ENCODE data around the gene CCL19. TPM values are rescaled to one million over a fixed set of nuclear protein-coding genes. Genes with fewer than 3 reads are reported as not detected.

CCL19 gene
- total RNA-seq, 1 experiment from 2014 or later = not detected

- CTCF ChIA-PET = no interaction called here
- TF ChIP-seq CTCF (IDR thresholded peaks at IDR 0.05) = no peak
- TF ChIP-seq REST (IDR thresholded peaks at IDR 0.05; ENCODE audit: insufficient read depth in 1 of 2, low read depth in 2 of 2, low read length in 1 of 2) = no peak
- TF ChIP-seq POLR2AphosphoS5 (IDR thresholded peaks at IDR 0.05; ENCODE audit: low read depth, low read length) = no peak
- no peak for TF ChIP-seq SIN3A (IDR thresholded peaks at IDR 0.05; ENCODE audit: borderline replicate concordance, insufficient read depth, low read depth, low read length)
- TF ChIP-seq TCF7L2 (IDR thresholded peaks at IDR 0.05; ENCODE audit: low read depth, low read length) = no peak
- POLR2A ChIA-PET = no interaction called here
- Histone ChIP-seq H3K4me3 (ENCODE audit: low read depth in 2 of 2, low read length in 2 of 2) (no peak overlapping the region), H3K36me3 (ENCODE audit: control insufficient read depth, insufficient read depth, low read length) (no peaks in the 10 kb centered on the region), H3K4me1 (ENCODE audit: control insufficient read depth, insufficient read depth, low read length) (no peaks in the 10 kb centered on the region), H3K27me3 (ENCODE audit: control insufficient read depth, insufficient read depth, low read length) (no peaks in the 10 kb centered on the region; the same call in 1 of the 2 replicates), H3K27ac (ENCODE audit: low read length) (no peak overlapping the region), H3K9me3 (ENCODE audit: control insufficient read depth, insufficient read depth, low read depth, low read length) (no peaks in the 10 kb centered on the region)
- no peak for ATAC-seq
- DNase-seq (ENCODE audit: low read depth, low spot score) = no peak
- intact Hi-C loops (cut with micrococcal nuclease; ENCODE audit: unreplicated experiment) (no loop called here), in situ Hi-C loops (cut with HindIII; ENCODE audit: low pct_unique_long_range_greater_than_20kb, low sequenced_read_pairs) (no loop called here)
- no TSS peak for BruUV-seq (replicated peaks)
Observed at GRCh38 chr9:34694811-34695210, 3.7 kb upstream of the CCL19 start.

GRCh38 chr9:34693560-34693959, 2.5 kb upstream of the CCL19 start:
- in situ Hi-C loops (cut with HindIII; ENCODE audit: low pct_unique_long_range_greater_than_20kb, low sequenced_read_pairs) (no loop called here), intact Hi-C loops (cut with micrococcal nuclease; ENCODE audit: unreplicated experiment) (no loop called here)
- no TSS peak for BruUV-seq (replicated peaks)
- DNase-seq (ENCODE audit: low read depth, low spot score) = no peak
- ATAC-seq = no peak
- H3K4me1 ChIP-seq (ENCODE audit: control insufficient read depth, insufficient read depth, low read length) = no peaks in the 10 kb centered on the region
- H3K27me3 ChIP-seq (ENCODE audit: control insufficient read depth, insufficient read depth, low read length) = no peaks in the 10 kb centered on the region
- no peak overlapping the region for H3K4me3 ChIP-seq (ENCODE audit: low read depth in 2 of 2, low read length in 2 of 2)
- POLR2A ChIA-PET = no interaction called here
- no peaks in the 10 kb centered on the region for H3K9me3 ChIP-seq (ENCODE audit: control insufficient read depth, insufficient read depth, low read depth, low read length)
- TF ChIP-seq REST (IDR thresholded peaks at IDR 0.05; ENCODE audit: insufficient read depth in 1 of 2, low read depth in 2 of 2, low read length in 1 of 2) (no peak), SIN3A (IDR thresholded peaks at IDR 0.05; ENCODE audit: borderline replicate concordance, insufficient read depth, low read depth, low read length) (no peak), POLR2AphosphoS5 (IDR thresholded peaks at IDR 0.05; ENCODE audit: low read depth, low read length) (no peak), TCF7L2 (IDR thresholded peaks at IDR 0.05; ENCODE audit: low read depth, low read length) (no peak), CTCF (IDR thresholded peaks at IDR 0.05) (no peak)
- CTCF ChIA-PET = no interaction called here
- H3K36me3 ChIP-seq (ENCODE audit: control insufficient read depth, insufficient read depth, low read length) = no peaks in the 10 kb centered on the region
- no peak overlapping the region for H3K27ac ChIP-seq (ENCODE audit: low read length)

Measured in Panc1 (cell line).